HCT116 (cell line): Measurements from ENCODE around the gene SND1. TPM values are rescaled to one million over a fixed set of nuclear protein-coding genes. Genes with fewer than 3 reads are reported as not detected.

Experiments
- ATAC-seq: fragments of 200-7000 bp; cut with Tn5 transposase; 2 replicates; pipeline ENCODE4 v1.9.1; 2020; ENCODE audit warnings: mild to moderate bottlenecking, moderate library complexity
- BruUV-seq: library from RNA; stranded (reverse); fragments of 400-500 nt; replicated peaks from 2 replicates; lab custom pipeline; 2021; lab: Mats Ljungman, UMichigan
- CTCF ChIA-PET: fragments of 300-600 bp; sonication (Branson Sonifier 250); formaldehyde crosslinking; loops from one replicate; lab custom pipeline; 2021; ENCODE audit warnings: antibody characterized with exemption; lab: Charles Lee
- POLR2A ChIA-PET: fragments of 300-600, 350-600 bp; sonication (Branson Sonifier 250); formaldehyde crosslinking; loops from one replicate; lab custom pipeline; 2021; ENCODE audit warnings: antibody characterized with exemption; lab: Charles Lee
- RAD21 ChIA-PET, 2 experiments: fragments of 300-600 bp; sonication (Branson Sonifier 250); formaldehyde crosslinking; loops; one replicate each; lab custom pipeline; 2023; ENCODE audit warnings: low total read pairs in 2 of 2; ENCODE audit not compliant: uncharacterized antibody in 2 of 2, unreplicated experiment in 2 of 2, low non-redundant PET in 1 of 2; lab: Charles Lee
- DNase-seq: peaks from one replicate; pipeline ENCODE4 v3.0.0-alpha.2; 2010; ENCODE audit warnings: low read depth, low spot score
- H2AFZ ChIP-seq: fragments of 200-600 bp; shearing (Covaris generic), sonication (generic); 2 replicates; pipeline ENCODE4 v1.6.1; 2017; ENCODE audit warnings: low read depth, mixed run types, mixed read lengths, antibody characterized with exemption, low read length; ENCODE audit not compliant: poor library complexity, severe bottlenecking
- H3K27ac ChIP-seq: 2 replicates; pipeline ENCODE4 v1.5.1; 2012; ENCODE audit warnings: low read depth, low read length
- H3K27me3 ChIP-seq: fragments of 200-600 bp; sonication (generic); 2 replicates; pipeline ENCODE4 v1.6.1; 2016; ENCODE audit warnings: mixed run types, low read length, mixed read lengths; ENCODE audit not compliant: insufficient read depth
- H3K36me3 ChIP-seq, 2 experiments: fragments of 200-500 bp in 1 of 2; fragments of 200-600 bp in 1 of 2; sonication (Bioruptor generic) in 1 of 2; sonication (generic) in 1 of 2; 2 replicates each; pipeline versions ENCODE4 v1.5.1 to v1.6.1; 2014 to 2016; ENCODE audit warnings: low read length in 2 of 2, inconsistent platforms in 1 of 2, mixed read lengths in 1 of 2, mixed run types in 1 of 2; ENCODE audit not compliant: insufficient read depth in 2 of 2, control insufficient read depth in 1 of 2
- H3K4me1 ChIP-seq, 2 experiments: fragments of 200-600 bp in 1 of 2; sonication (generic) in 1 of 2; 2 replicates each; pipeline versions ENCODE4 v1.5.1 to v1.6.1; 2012 to 2017; ENCODE audit warnings: low read length in 2 of 2, inconsistent platforms in 1 of 2, mild to moderate bottlenecking in 1 of 2, mixed read lengths in 1 of 2, mixed run types in 1 of 2, moderate library complexity in 1 of 2; ENCODE audit not compliant: insufficient read depth in 2 of 2, control insufficient read depth in 1 of 2
- H3K4me2 ChIP-seq: fragments of 200-600 bp; sonication (generic); 2 replicates; pipeline ENCODE4 v1.6.1; 2017; ENCODE audit warnings: mixed run types, low read length, mixed read lengths
- H3K4me3 ChIP-seq, 2 experiments: fragments of 200-600 bp in 1 of 2; sonication (generic) in 1 of 2; replicated peaks in 1 of 2; 2 replicates each; pipeline ENCODE4 v1.5.1; 2011 to 2016; ENCODE audit warnings: low read length in 2 of 2, control low read depth in 1 of 2, low read depth in 1 of 2, mild to moderate bottlenecking in 1 of 2, mixed read lengths in 1 of 2, mixed run types in 1 of 2
- H3K79me2 ChIP-seq: fragments of 200-600 bp; sonication (generic); 2 replicates; pipeline ENCODE4 v1.6.1; 2017; ENCODE audit warnings: mild to moderate bottlenecking, mixed run types, low read length, moderate library complexity, mixed read lengths; ENCODE audit not compliant: insufficient read depth
- H3K9ac ChIP-seq: fragments of 200-600 bp; sonication (generic); 2 replicates; pipeline ENCODE4 v1.6.1; 2016; ENCODE audit warnings: low read length, mixed read lengths
- H3K9me2 ChIP-seq: fragments of 200-600 bp; sonication (generic), shearing (Covaris generic); 2 replicates; pipeline ENCODE4 v1.6.1; 2017; ENCODE audit warnings: mixed run types, mild to moderate bottlenecking, moderate library complexity; ENCODE audit not compliant: insufficient read depth
- H3K9me3 ChIP-seq, 2 experiments: fragments of 200-500 bp in 1 of 2; fragments of 200-600 bp in 1 of 2; sonication (Bioruptor generic) in 1 of 2; sonication (generic) in 1 of 2; 2 replicates each; pipeline ENCODE4 v1.6.1; 2014 to 2017; ENCODE audit warnings: low read length in 2 of 2, mixed read lengths in 2 of 2, inconsistent platforms in 1 of 2, low read depth in 1 of 2, mild to moderate bottlenecking in 1 of 2, mixed run types in 1 of 2, moderate library complexity in 1 of 2; ENCODE audit not compliant: control insufficient read depth in 1 of 2, insufficient read depth in 1 of 2
- H4K20me1 ChIP-seq: fragments of 200-600 bp; sonication (generic), shearing (Covaris generic); 2 replicates; pipeline ENCODE4 v1.6.1; 2017; ENCODE audit warnings: mixed run types, mild to moderate bottlenecking, moderate library complexity; ENCODE audit not compliant: insufficient read depth
- ATF3 ChIP-seq: IDR thresholded peaks from 2 replicates; pipeline ENCODE4 v1.6.1; 2012
- CBX3 ChIP-seq: IDR thresholded peaks from 2 replicates; pipeline ENCODE4 v1.6.1; 2012; ENCODE audit warnings: low read depth
- CEBPB ChIP-seq: IDR thresholded peaks from 2 replicates; pipeline ENCODE4 v1.6.1; 2012; ENCODE audit warnings: low read depth
- CTCF ChIP-seq, 3 experiments: fragments of 200-600 bp in 1 of 3; sonication (generic) in 1 of 3; IDR thresholded peaks in 2 of 3; conservative IDR thresholded peaks in 1 of 3; 2 replicates each; pipeline ENCODE4 v1.5.1; 2012 to 2017; ENCODE audit warnings: low read depth in 2 of 3, low read length in 2 of 3, antibody characterized with exemption in 1 of 3, borderline replicate concordance in 1 of 3, control low read depth in 1 of 3, mild to moderate bottlenecking in 1 of 3, mixed read lengths in 1 of 3, mixed run types in 1 of 3, moderate library complexity in 1 of 3; ENCODE audit not compliant: insufficient read depth in 1 of 3
- EGR1 ChIP-seq: IDR thresholded peaks from 2 replicates; pipeline ENCODE4 v1.6.1; 2012; ENCODE audit warnings: low read depth
- ELF1 ChIP-seq: IDR thresholded peaks from 2 replicates; pipeline ENCODE4 v1.6.1; 2012; ENCODE audit warnings: low read depth, borderline replicate concordance
- EZH2 ChIP-seq: fragments of 200-600 bp; sonication (generic); IDR thresholded peaks from 2 replicates; pipeline ENCODE4 v1.6.1; 2017; ENCODE audit warnings: antibody characterized with exemption, mixed run types
- EZH2phosphoT487 ChIP-seq: fragments of 200-600 bp; IDR thresholded peaks from 2 replicates; pipeline ENCODE4 v1.6.1; 2018; ENCODE audit warnings: antibody characterized with exemption, borderline replicate concordance
- JUND ChIP-seq: IDR thresholded peaks from 2 replicates; pipeline ENCODE4 v1.6.1; 2012
- MAX ChIP-seq: IDR thresholded peaks from 2 replicates; pipeline ENCODE4 v1.6.1; 2012
- POLR2A ChIP-seq: IDR thresholded peaks from 2 replicates; pipeline ENCODE4 v1.7.0; 2011; ENCODE audit warnings: borderline replicate concordance; ENCODE audit not compliant: insufficient read depth, insufficient read length; ENCODE audit errors: extremely low read depth
- POLR2AphosphoS5 ChIP-seq: IDR thresholded peaks from 2 replicates; pipeline ENCODE4 v1.6.1; 2011; ENCODE audit warnings: mild to moderate bottlenecking, low read depth, low read length, moderate library complexity
- SIN3A ChIP-seq: IDR thresholded peaks from 2 replicates; pipeline ENCODE4 v1.6.1; 2012; ENCODE audit warnings: low read depth
- SP1 ChIP-seq: IDR thresholded peaks from 2 replicates; pipeline ENCODE4 v1.6.1; 2012; ENCODE audit warnings: low read depth
- SRF ChIP-seq: IDR thresholded peaks from 2 replicates; pipeline ENCODE4 v1.6.1; 2012; ENCODE audit warnings: low read depth
- TCF7L2 ChIP-seq: IDR thresholded peaks from 2 replicates; pipeline ENCODE4 v1.7.0; 2011; ENCODE audit warnings: borderline replicate concordance, inconsistent platforms; ENCODE audit not compliant: insufficient read depth, insufficient read length; ENCODE audit errors: extremely low read depth
- ZFX ChIP-seq: fragments of 450-650 bp; IDR thresholded peaks from 2 replicates; pipeline ENCODE4 v1.6.1; 2017
- intact Hi-C: fragments of 100-400 bp; cut with micrococcal nuclease; formaldehyde crosslinking; loops from 2 replicates; pipeline ENCODE4 v1.10.0; 2022
- total RNA-seq: library from RNA; stranded (reverse); gene quantifications from one replicate; pipeline ENCODE4 v1.2.1, GENCODE V29; 2021; ENCODE audit not compliant: unreplicated experiment

SND1 gene
- total RNA-seq, 1 experiment from 2014 or later: 169 TPM

GRCh38 chr7:127858091-127858914 is 206.3 kb downstream of the SND1 start:
- no TSS peak for BruUV-seq
- Histone ChIP-seq H3K4me3 (no peak overlapping the region), H3K36me3 (no peaks in the 10 kb centered on the region), H3K4me2 (no peak overlapping the region), H4K20me1 (peaks cover 5% of the 10 kb centered on the region; the same call in 1 of the 2 replicates), H3K79me2 (peaks cover 16% of the 10 kb centered on the region; the same call in 1 of the 2 replicates), H3K4me1 (no peaks in the 10 kb centered on the region), H2AFZ (no peak overlapping the region), H3K27me3 (no peaks in the 10 kb centered on the region), H3K27ac (no peak overlapping the region), H3K9me3 (no peaks in the 10 kb centered on the region), H3K9me2 (no peaks in the 10 kb centered on the region), H3K9ac (no peak overlapping the region)
- RAD21 ChIA-PET: no interaction called here
- TF ChIP-seq CBX3 (no peak), SP1 (no peak), EZH2phosphoT487 (no peak), JUND (no peak)
- POLR2A ChIA-PET: no interaction called here
- DNase-seq (no peak), ATAC-seq (no peak)
- intact Hi-C loops: no loop called here
- CTCF ChIA-PET: interaction anchor here (1.1 kb wide), 1 partner anchor 150 kb away, joined by 3 read pairs; no protein-coding TSS in a partner anchor

GRCh38 chr7:127858915-127859189 is 206.9 kb downstream of the SND1 start:
- POLR2A ChIA-PET: no interaction called here
- intact Hi-C loops: no loop called here

More at GRCh38 chr7:127858915-127859189, 206.9 kb downstream of the SND1 start:
- ATAC-seq (no peak), DNase-seq (no peak)
- H3K27me3 ChIP-seq: no peaks in the 10 kb centered on the region
- no TSS peak for BruUV-seq
- no peak overlapping the region for H3K27ac ChIP-seq
- H3K9me3 ChIP-seq: no peaks in the 10 kb centered on the region
- no peak for TF ChIP-seq EZH2phosphoT487
- no peak for TF ChIP-seq CBX3
- no peak for TF ChIP-seq ZFX
- TF ChIP-seq SP1: no peak
- no peak for TF ChIP-seq EGR1
- no peak for TF ChIP-seq CTCF (IDR thresholded peaks at IDR 0.05 in 2 of 3, conservative IDR thresholded peaks at IDR 0.05 in 1 of 3; ENCODE audit: borderline replicate concordance in 1 of 3, insufficient read depth in 1 of 3, low read depth in 2 of 3, low read length in 2 of 3)
- no peak for TF ChIP-seq POLR2AphosphoS5
- TF ChIP-seq SRF: no peak
- no peak for TF ChIP-seq POLR2A
- TF ChIP-seq EZH2: no peak
- TF ChIP-seq CEBPB: no peak
- no peak for TF ChIP-seq TCF7L2
- no peak for TF ChIP-seq JUND
- no peak for TF ChIP-seq ATF3
- no peak for TF ChIP-seq SIN3A
- no peak for TF ChIP-seq ELF1
- no peak for TF ChIP-seq MAX
- H3K4me2 ChIP-seq: no peak overlapping the region
- no peak overlapping the region for H3K4me3 ChIP-seq
- no peak overlapping the region for H2AFZ ChIP-seq
- no peaks in the 10 kb centered on the region for H3K4me1 ChIP-seq
- H4K20me1 ChIP-seq: peaks cover 5% of the 10 kb centered on the region; the same call in 1 of the 2 replicates
- H3K36me3 ChIP-seq: no peaks in the 10 kb centered on the region
- H3K79me2 ChIP-seq: peaks cover 16% of the 10 kb centered on the region; the same call in 1 of the 2 replicates
- ChIA-PET CTCF (interaction anchor here (1.1 kb wide), 1 partner anchor 150 kb away, joined by 3 read pairs; no protein-coding TSS in a partner anchor), RAD21 (no interaction called here)
- no peak overlapping the region for H3K9ac ChIP-seq
- no peaks in the 10 kb centered on the region for H3K9me2 ChIP-seq
